CD4-positive, alpha-beta memory T cell (primary cell): ENCODE measurements around the gene SLC18A3. TPM values are rescaled to one million over a fixed set of nuclear protein-coding genes. Genes with fewer than 3 reads are reported as not detected.
A peak's percentile ranks its signal among the peaks of the same experiment; 100 is the strongest.

Experiments
- CTCF ChIA-PET: fragments of 350-600 bp; sonication (Branson Sonifier 250); formaldehyde crosslinking; loops from one replicate; lab custom pipeline; 2021; ENCODE audit warnings: inconsistent platforms; ENCODE audit not compliant: partially characterized antibody; lab: Charles Lee
- POLR2A ChIA-PET: fragments of 350-600 bp; sonication (Branson Sonifier 250); formaldehyde crosslinking; loops from one replicate; lab custom pipeline; 2021; ENCODE audit not compliant: partially characterized antibody; lab: Charles Lee
- DNase-seq, 5 donors: peaks; one replicate each; pipeline versions ENCODE4 v3.0.0 to v3.0.0-alpha.2; 2020 to 2022; ENCODE audit warnings: mixed read lengths in 1 of 5
- H3K27ac ChIP-seq: one replicate; pipeline ENCODE4 v1.7.0; 2013; ENCODE audit warnings: low read depth, low read length
- H3K27me3 ChIP-seq: 2 replicates; pipeline ENCODE4 v1.7.0; 2013; ENCODE audit warnings: mild to moderate bottlenecking, low read length, moderate library complexity; ENCODE audit not compliant: insufficient read depth
- H3K36me3 ChIP-seq: 2 replicates; pipeline ENCODE4 v1.7.0; 2013; ENCODE audit warnings: mild to moderate bottlenecking, low read length, moderate library complexity; ENCODE audit not compliant: insufficient read depth
- H3K4me1 ChIP-seq: 2 replicates; pipeline ENCODE4 v1.7.0; 2013; ENCODE audit warnings: mild to moderate bottlenecking, low read length, moderate library complexity; ENCODE audit not compliant: insufficient read depth
- H3K4me3 ChIP-seq, 2 donors: one replicate each; pipeline ENCODE4 v1.7.0; 2013; ENCODE audit warnings: low read length in 2 of 2, mild to moderate bottlenecking in 1 of 2
- H3K9me3 ChIP-seq, 2 donors: one replicate each; pipeline ENCODE4 v1.7.0; 2013; ENCODE audit warnings: low read length in 2 of 2, control low read depth in 1 of 2; ENCODE audit not compliant: control insufficient read depth in 1 of 2
- H3K27ac Mint-ChIP-seq, 7 donors: one replicate each; pipeline ENCODE4 v1.8.0; 2020 to 2021; ENCODE audit warnings: mixed read lengths in 7 of 7, mild to moderate bottlenecking in 6 of 7, inconsistent platforms in 3 of 7, moderate library complexity in 3 of 7
- H3K27me3 Mint-ChIP-seq, 2 donors: one replicate each; pipeline ENCODE4 v1.8.0; 2020 to 2021; ENCODE audit warnings: mixed read lengths in 2 of 2
- H3K36me3 Mint-ChIP-seq, 2 donors: one replicate each; pipeline ENCODE4 v1.8.0; 2020 to 2021; ENCODE audit warnings: mixed read lengths in 2 of 2, inconsistent platforms in 1 of 2, mild to moderate bottlenecking in 1 of 2
- H3K4me1 Mint-ChIP-seq, 4 donors: one replicate each; pipeline ENCODE4 v1.8.0; 2020 to 2021; ENCODE audit warnings: mixed read lengths in 4 of 4, mild to moderate bottlenecking in 1 of 4
- H3K4me3 Mint-ChIP-seq, 8 donors: one replicate each; pipeline ENCODE4 v1.8.0; 2020 to 2021; ENCODE audit warnings: mixed read lengths in 8 of 8, mild to moderate bottlenecking in 7 of 8, moderate library complexity in 6 of 8, inconsistent platforms in 3 of 8
- H3K9me3 Mint-ChIP-seq, 8 donors: one replicate each; pipeline ENCODE4 v1.8.0; 2020 to 2021; ENCODE audit warnings: mixed read lengths in 8 of 8, mild to moderate bottlenecking in 5 of 8, inconsistent platforms in 3 of 8, moderate library complexity in 1 of 8
- intact Hi-C: fragments of 100-400 bp; cut with micrococcal nuclease; formaldehyde crosslinking; loops from one replicate; pipeline ENCODE4 v1.15.1; 2023
- polyA plus RNA-seq, 2 donors: library from polyadenylated mRNA; unstranded; fragments of 300-500 nt; fragmentation: Illumina TruSeq; gene quantifications; one replicate each; pipeline ENCODE4 v1.2.3, GENCODE V29; 2021
- total RNA-seq, 2 experiments: library from RNA; stranded (reverse); gene quantifications; one replicate each; pipeline ENCODE4 v1.2.3, GENCODE V29; 2021

SLC18A3 gene
- total and polyA plus RNA-seq, 4 experiments from 2014 or later = not detected

GRCh38 chr10:49587981-49588380 lies 22.1 kb upstream of the SLC18A3 start:
- no peak for DNase-seq
- Mint-ChIP-seq H3K4me1 (peaks cover 0 to under 1% (median 0%) of the 10 kb centered on the region in 4 donors), H3K9me3 (peaks cover 0 to 7% (median 3%) of the 10 kb centered on the region in 8 donors), H3K4me3 (no peak overlapping the region), H3K27me3 (peaks cover 15 to 24% of the 10 kb centered on the region in 2 donors), H3K36me3 (no peaks in the 10 kb centered on the region), H3K27ac (no peak overlapping the region)
- Histone ChIP-seq H3K4me1 (no peaks in the 10 kb centered on the region), H3K9me3 (no peaks in the 10 kb centered on the region), H3K36me3 (no peaks in the 10 kb centered on the region), H3K27ac (no peak overlapping the region), H3K4me3 (no peak overlapping the region), H3K27me3 (no peaks in the 10 kb centered on the region)
- intact Hi-C loops = no loop called here
- ChIA-PET CTCF (no interaction called here), POLR2A (no interaction called here)

- ChIA-PET POLR2A (no interaction called here), CTCF (interaction anchor here (0.9 to 2.3 kb wide), 13 partner anchors 10 to 634 kb away, joined by 3 to 10 read pairs (median 3); no protein-coding TSS in a partner anchor)
- Mint-ChIP-seq H3K9me3 (peaks cover 0 to 7% (median 3%) of the 10 kb centered on the region in 8 donors), H3K36me3 (no peaks in the 10 kb centered on the region), H3K4me3 (no peak overlapping the region), H3K4me1 (peaks cover 0 to 6% (median 2%) of the 10 kb centered on the region in 4 donors), H3K27me3 (peaks cover 11 to 18% of the 10 kb centered on the region in 2 donors), H3K27ac (no peak overlapping the region)
- no peak overlapping the region for H3K4me3 ChIP-seq
- peak in 4 of 5 donors; percentile 17 to 27 (median 21) for DNase-seq
- no peaks in the 10 kb centered on the region for H3K27me3 ChIP-seq
- intact Hi-C loops = loop anchor here (5.0 kb wide), 1 partner anchor 684 kb away; no protein-coding TSS in a partner anchor
- no peaks in the 10 kb centered on the region for H3K4me1 ChIP-seq
- no peaks in the 10 kb centered on the region for H3K9me3 ChIP-seq
- no peaks in the 10 kb centered on the region for H3K36me3 ChIP-seq
- H3K27ac ChIP-seq = no peak overlapping the region
Observed at GRCh38 chr10:49592726-49593563, 17.2 kb upstream of the SLC18A3 start.

GRCh38 chr10:49593564-49593875 lies 16.6 kb upstream of the SLC18A3 start:
- Mint-ChIP-seq H3K4me1 (peaks cover 0 to 6% (median 2%) of the 10 kb centered on the region in 4 donors), H3K9me3 (peaks cover 0 to 5% (median 2%) of the 10 kb centered on the region in 8 donors), H3K27ac (no peak overlapping the region), H3K27me3 (peaks cover 11 to 20% of the 10 kb centered on the region in 2 donors), H3K36me3 (no peaks in the 10 kb centered on the region), H3K4me3 (no peak overlapping the region)
- H3K27me3 ChIP-seq = no peaks in the 10 kb centered on the region
- ChIA-PET POLR2A (no interaction called here), CTCF (interaction anchor here (0.6 to 2.3 kb wide), 12 partner anchors 11 to 633 kb away, joined by 3 to 10 read pairs (median 3); no protein-coding TSS in a partner anchor)
- DNase-seq = no peak
- intact Hi-C loops = loop anchor here (5.0 kb wide), 1 partner anchor 684 kb away; no protein-coding TSS in a partner anchor
- no peaks in the 10 kb centered on the region for H3K36me3 ChIP-seq
- H3K4me3 ChIP-seq = no peak overlapping the region
- H3K27ac ChIP-seq = no peak overlapping the region
- H3K9me3 ChIP-seq = no peaks in the 10 kb centered on the region
- H3K4me1 ChIP-seq = no peaks in the 10 kb centered on the region

DNA sequence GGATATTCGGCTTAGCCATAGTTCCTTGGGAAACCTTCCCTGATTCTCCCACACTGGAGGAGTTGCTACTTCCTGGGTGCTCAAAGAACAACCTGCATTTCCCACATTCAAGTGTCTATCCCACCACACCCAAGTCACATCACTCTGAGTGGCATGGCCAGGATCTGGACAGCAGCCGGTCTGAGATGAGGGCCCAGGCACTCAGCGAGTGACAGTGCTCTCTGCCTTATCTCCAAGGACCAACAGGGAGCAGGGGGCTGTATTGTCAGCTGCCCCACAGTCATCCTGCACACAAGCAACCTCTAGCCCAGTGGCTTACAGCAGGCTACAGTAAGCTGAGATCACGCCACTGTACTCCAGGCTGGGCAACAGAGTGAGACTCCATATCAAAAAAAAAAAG lies 16.1 kb upstream of the SLC18A3 start:
- peaks cover 0 to 6% (median 2%) of the 10 kb centered on the region in 4 donors for H3K4me1 Mint-ChIP-seq
- CTCF ChIA-PET = interaction anchor here (0.6 to 2.3 kb wide), 9 partner anchors 10 to 633 kb away, joined by 3 to 10 read pairs (median 4); no protein-coding TSS in a partner anchor
- H3K36me3 Mint-ChIP-seq = no peaks in the 10 kb centered on the region

GRCh38 chr10:49594594-49594993 lies 15.5 kb upstream of the SLC18A3 start:
- intact Hi-C loops = loop anchor here (5.0 kb wide), 1 partner anchor 683 kb away; no protein-coding TSS in a partner anchor
- Mint-ChIP-seq H3K27me3 (peaks cover 13 to 26% of the 10 kb centered on the region in 2 donors), H3K9me3 (peaks cover 0 to under 1% (median 0%) of the 10 kb centered on the region in 8 donors), H3K4me3 (no peak overlapping the region), H3K36me3 (no peaks in the 10 kb centered on the region), H3K27ac (no peak overlapping the region), H3K4me1 (peaks cover 0 to 6% (median 2%) of the 10 kb centered on the region in 4 donors)
- Histone ChIP-seq H3K27me3 (no peaks in the 10 kb centered on the region), H3K27ac (no peak overlapping the region), H3K36me3 (no peaks in the 10 kb centered on the region), H3K4me3 (no peak overlapping the region), H3K9me3 (no peaks in the 10 kb centered on the region), H3K4me1 (no peaks in the 10 kb centered on the region)
- POLR2A ChIA-PET = no interaction called here
- peak in 1 of 5 donors; percentile 5 for DNase-seq
- CTCF ChIA-PET = interaction anchor here (0.9 to 2.3 kb wide), 5 partner anchors 10 to 631 kb away, joined by 3 to 10 read pairs (median 4); no protein-coding TSS in a partner anchor

More for the DNA sequence above, 16.1 kb upstream of the SLC18A3 start:
- Mint-ChIP-seq H3K4me3 (no peak overlapping the region), H3K9me3 (peaks cover 0 to 5% (median 1%) of the 10 kb centered on the region in 8 donors), H3K27ac (no peak overlapping the region), H3K27me3 (peaks cover 11 to 22% of the 10 kb centered on the region in 2 donors)
- H3K9me3 ChIP-seq = no peaks in the 10 kb centered on the region
- H3K27ac ChIP-seq = no peak overlapping the region
- intact Hi-C loops = loop anchor here (5.0 kb wide), 1 partner anchor 683 kb away; no protein-coding TSS in a partner anchor
- no peak overlapping the region for H3K4me3 ChIP-seq
- H3K36me3 ChIP-seq = no peaks in the 10 kb centered on the region
- H3K4me1 ChIP-seq = no peaks in the 10 kb centered on the region
- no peak for DNase-seq
- POLR2A ChIA-PET = no interaction called here
- no peaks in the 10 kb centered on the region for H3K27me3 ChIP-seq

GRCh38 chr10:49595003-49595712 lies 15.0 kb upstream of the SLC18A3 start:
- CTCF ChIA-PET = interaction anchor here (0.9 to 2.3 kb wide), 5 partner anchors 9 to 630 kb away, joined by 3 to 10 read pairs (median 4); no protein-coding TSS in a partner anchor
- Histone ChIP-seq H3K4me3 (no peak overlapping the region), H3K36me3 (no peaks in the 10 kb centered on the region), H3K9me3 (no peaks in the 10 kb centered on the region), H3K27me3 (no peaks in the 10 kb centered on the region), H3K27ac (no peak overlapping the region), H3K4me1 (no peaks in the 10 kb centered on the region)
- no peaks in the 10 kb centered on the region for H3K36me3 Mint-ChIP-seq
- H3K9me3 Mint-ChIP-seq = no peaks in the 10 kb centered on the region
- DNase-seq = no peak
- peaks cover 13 to 26% of the 10 kb centered on the region in 2 donors for H3K27me3 Mint-ChIP-seq
- H3K27ac Mint-ChIP-seq = no peak overlapping the region
- peaks cover 0 to 6% (median 2%) of the 10 kb centered on the region in 4 donors for H3K4me1 Mint-ChIP-seq
- POLR2A ChIA-PET = no interaction called here
- intact Hi-C loops = no loop called here
- no peak overlapping the region for H3K4me3 Mint-ChIP-seq
